Measurements from ENCODE around the gene IGF2R.

IGF2R gene

GRCh38 chr6:159978291-159979135 is 9.6 kb downstream of the IGF2R start:
- Histone ChIP-seq H3K27me3 (ENCODE audit: control insufficient read depth, insufficient read depth, low read length) (no peaks in the 10 kb centered on the region), H3K9ac (ENCODE audit: low read depth, low read length) (peak overlapping the region; percentile 4)

GRCh38 chr6:159979136-159979874 is 10.4 kb downstream of the IGF2R start:
- H3K27me3 ChIP-seq (ENCODE audit: control insufficient read depth, insufficient read depth, low read length) = no peaks in the 10 kb centered on the region
- no peaks in the 10 kb centered on the region for H3K9me3 ChIP-seq (ENCODE audit: control insufficient read depth, insufficient read depth, low read length)
- H3K4me3 ChIP-seq (ENCODE audit: low read depth, low read length) = no peak overlapping the region
- no peaks in the 10 kb centered on the region for H3K36me3 ChIP-seq (ENCODE audit: control insufficient read depth, insufficient read depth, low read length)
- H3K9ac ChIP-seq (ENCODE audit: low read depth, low read length) = no peak overlapping the region
- H3K4me1 ChIP-seq (ENCODE audit: control insufficient read depth, insufficient read depth, low read length) = peaks cover 34% of the 10 kb centered on the region

More at GRCh38 chr6:159978291-159979135, 9.6 kb downstream of the IGF2R start:
- Histone ChIP-seq H3K9me3 (ENCODE audit: control insufficient read depth, insufficient read depth, low read length) (no peaks in the 10 kb centered on the region), H3K4me3 (ENCODE audit: low read depth, low read length) (no peak overlapping the region), H3K36me3 (ENCODE audit: control insufficient read depth, insufficient read depth, low read length) (no peaks in the 10 kb centered on the region), H3K4me1 (ENCODE audit: control insufficient read depth, insufficient read depth, low read length) (peaks cover 42% of the 10 kb centered on the region)

- no peak overlapping the region for H3K9ac ChIP-seq (ENCODE audit: low read depth, low read length)
Observed at GRCh38 chr6:159980474-159980873, 11.6 kb downstream of the IGF2R start.

GRCh38 chr6:159981071-159981402 is 12.2 kb downstream of the IGF2R start:
- no peak overlapping the region for H3K4me3 ChIP-seq (ENCODE audit: low read depth, low read length)
- no peaks in the 10 kb centered on the region for H3K9me3 ChIP-seq (ENCODE audit: control insufficient read depth, insufficient read depth, low read length)
- peaks cover 33% of the 10 kb centered on the region for H3K4me1 ChIP-seq (ENCODE audit: control insufficient read depth, insufficient read depth, low read length)
- no peaks in the 10 kb centered on the region for H3K27me3 ChIP-seq (ENCODE audit: control insufficient read depth, insufficient read depth, low read length)
- no peak overlapping the region for H3K9ac ChIP-seq (ENCODE audit: low read depth, low read length)
- no peaks in the 10 kb centered on the region for H3K36me3 ChIP-seq (ENCODE audit: control insufficient read depth, insufficient read depth, low read length)

More at GRCh38 chr6:159980474-159980873, 11.6 kb downstream of the IGF2R start:
- Histone ChIP-seq H3K4me1 (ENCODE audit: control insufficient read depth, insufficient read depth, low read length) (peaks cover 33% of the 10 kb centered on the region), H3K9me3 (ENCODE audit: control insufficient read depth, insufficient read depth, low read length) (no peaks in the 10 kb centered on the region), H3K4me3 (ENCODE audit: low read depth, low read length) (no peak overlapping the region), H3K27me3 (ENCODE audit: control insufficient read depth, insufficient read depth, low read length) (no peaks in the 10 kb centered on the region), H3K36me3 (ENCODE audit: control insufficient read depth, insufficient read depth, low read length) (no peaks in the 10 kb centered on the region)

GRCh38 chr6:159981403-159982245 is 12.7 kb downstream of the IGF2R start:
- no peaks in the 10 kb centered on the region for H3K27me3 ChIP-seq (ENCODE audit: control insufficient read depth, insufficient read depth, low read length)
- H3K36me3 ChIP-seq (ENCODE audit: control insufficient read depth, insufficient read depth, low read length) = no peaks in the 10 kb centered on the region
- H3K4me3 ChIP-seq (ENCODE audit: low read depth, low read length) = no peak overlapping the region
- peaks cover 33% of the 10 kb centered on the region for H3K4me1 ChIP-seq (ENCODE audit: control insufficient read depth, insufficient read depth, low read length)
- H3K9me3 ChIP-seq (ENCODE audit: control insufficient read depth, insufficient read depth, low read length) = no peaks in the 10 kb centered on the region
- H3K9ac ChIP-seq (ENCODE audit: low read depth, low read length) = no peak overlapping the region

GRCh38 chr6:159982731-159983506 is 14.0 kb downstream of the IGF2R start:
- Histone ChIP-seq H3K4me1 (ENCODE audit: control insufficient read depth, insufficient read depth, low read length) (peaks cover 30% of the 10 kb centered on the region), H3K36me3 (ENCODE audit: control insufficient read depth, insufficient read depth, low read length) (no peaks in the 10 kb centered on the region), H3K9ac (ENCODE audit: low read depth, low read length) (no peak overlapping the region), H3K27me3 (ENCODE audit: control insufficient read depth, insufficient read depth, low read length) (no peaks in the 10 kb centered on the region), H3K4me3 (ENCODE audit: low read depth, low read length) (no peak overlapping the region), H3K9me3 (ENCODE audit: control insufficient read depth, insufficient read depth, low read length) (no peaks in the 10 kb centered on the region)

GRCh38 chr6:159983641-159984080 is 14.8 kb downstream of the IGF2R start:
- Histone ChIP-seq H3K36me3 (ENCODE audit: control insufficient read depth, insufficient read depth, low read length) (no peaks in the 10 kb centered on the region), H3K9ac (ENCODE audit: low read depth, low read length) (no peak overlapping the region), H3K9me3 (ENCODE audit: control insufficient read depth, insufficient read depth, low read length) (no peaks in the 10 kb centered on the region), H3K27me3 (ENCODE audit: control insufficient read depth, insufficient read depth, low read length) (no peaks in the 10 kb centered on the region), H3K4me1 (ENCODE audit: control insufficient read depth, insufficient read depth, low read length) (peaks cover 26% of the 10 kb centered on the region), H3K4me3 (ENCODE audit: low read depth, low read length) (no peak overlapping the region)

- peaks cover 22% of the 10 kb centered on the region for H3K4me1 ChIP-seq (ENCODE audit: control insufficient read depth, insufficient read depth, low read length)
- no peaks in the 10 kb centered on the region for H3K9me3 ChIP-seq (ENCODE audit: control insufficient read depth, insufficient read depth, low read length)
- no peaks in the 10 kb centered on the region for H3K36me3 ChIP-seq (ENCODE audit: control insufficient read depth, insufficient read depth, low read length)
- H3K9ac ChIP-seq (ENCODE audit: low read depth, low read length) = no peak overlapping the region
- no peak overlapping the region for H3K4me3 ChIP-seq (ENCODE audit: low read depth, low read length)
- H3K27me3 ChIP-seq (ENCODE audit: control insufficient read depth, insufficient read depth, low read length) = no peaks in the 10 kb centered on the region
Observed at GRCh38 chr6:159984268-159984786, 15.4 kb downstream of the IGF2R start.

GRCh38 chr6:159985296-159985945 is 16.5 kb downstream of the IGF2R start:
- no peaks in the 10 kb centered on the region for H3K9me3 ChIP-seq (ENCODE audit: control insufficient read depth, insufficient read depth, low read length)
- no peaks in the 10 kb centered on the region for H3K27me3 ChIP-seq (ENCODE audit: control insufficient read depth, insufficient read depth, low read length)
- H3K9ac ChIP-seq (ENCODE audit: low read depth, low read length) = no peak overlapping the region
- no peaks in the 10 kb centered on the region for H3K36me3 ChIP-seq (ENCODE audit: control insufficient read depth, insufficient read depth, low read length)
- H3K4me3 ChIP-seq (ENCODE audit: low read depth, low read length) = no peak overlapping the region
- peaks cover 18% of the 10 kb centered on the region for H3K4me1 ChIP-seq (ENCODE audit: control insufficient read depth, insufficient read depth, low read length)

GRCh38 chr6:159988983-159989454 is 20.1 kb downstream of the IGF2R start:
- no peaks in the 10 kb centered on the region for H3K9me3 ChIP-seq (ENCODE audit: control insufficient read depth, insufficient read depth, low read length)
- H3K9ac ChIP-seq (ENCODE audit: low read depth, low read length) = no peak overlapping the region
- no peak overlapping the region for H3K4me3 ChIP-seq (ENCODE audit: low read depth, low read length)
- peaks cover 6% of the 10 kb centered on the region for H3K4me1 ChIP-seq (ENCODE audit: control insufficient read depth, insufficient read depth, low read length)
- no peaks in the 10 kb centered on the region for H3K27me3 ChIP-seq (ENCODE audit: control insufficient read depth, insufficient read depth, low read length)
- no peaks in the 10 kb centered on the region for H3K36me3 ChIP-seq (ENCODE audit: control insufficient read depth, insufficient read depth, low read length)

Measured in iPS-15b (cell line).